GM18520 (cell line): ENCODE results near the gene IFNA10.
"Not testable (repeated sequence)": the region's sequence is repeated elsewhere in the genome, so short reads cannot be mapped to it uniquely, and the experiment has no call there.

Experiments used
- ATAC-seq: cut with Tn5 transposase; IDR thresholded peaks from one replicate; pipeline ENCODE4 v1.9.1; 2021; ENCODE audit not compliant: unreplicated experiment

The IFNA10 gene

GRCh38 chr9:21207043-21207442, at the start of gene IFNA10:
TSS of gene IFNA10 (minus strand) at chr9:21207143. CDS start at chr9:21207097, 46 bp downstream.
- not testable (repeated sequence) for ATAC-seq

- ATAC-seq: no peak
Measured at GRCh38 chr9:21255538-21256212, 48.7 kb upstream of the IFNA10 start.

DNA sequence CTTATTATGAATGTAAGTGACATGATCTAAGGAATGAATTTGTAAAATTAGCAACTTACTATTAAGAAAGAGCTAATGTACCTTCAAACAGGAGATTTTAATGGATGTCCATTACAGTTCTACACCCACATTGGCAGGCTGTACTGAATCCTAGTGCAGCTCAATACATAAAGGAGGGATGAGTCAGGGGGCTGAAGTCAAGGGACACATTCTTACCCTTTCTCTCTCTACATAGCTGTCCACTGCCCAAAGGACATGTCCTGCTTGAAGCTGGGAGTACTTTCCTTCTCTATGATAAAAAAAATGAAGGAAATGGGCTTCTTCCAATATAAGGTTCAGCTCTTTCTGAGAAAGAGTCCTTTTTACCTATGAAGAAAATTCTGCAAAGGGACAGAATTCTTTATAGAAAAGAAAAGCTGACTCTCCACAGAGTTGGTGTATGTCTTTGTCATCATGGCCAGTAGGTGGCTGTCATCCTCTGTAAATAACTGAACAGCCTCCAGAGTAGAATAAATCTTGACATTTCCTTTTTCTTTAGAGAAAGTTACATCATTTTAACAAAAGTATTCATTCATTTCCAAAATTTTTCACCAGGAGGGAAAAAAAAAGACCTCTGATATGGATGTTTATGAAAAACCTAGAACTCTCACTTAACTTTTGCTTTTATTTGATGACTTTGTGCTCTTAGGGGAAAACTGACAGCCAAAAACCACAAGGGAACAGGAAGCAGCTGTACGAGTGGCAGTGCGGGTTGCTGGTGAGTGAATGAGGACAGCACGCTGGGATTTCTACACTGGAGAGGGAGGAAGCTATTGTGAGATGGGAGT, 46.0 kb upstream of the IFNA10 start:
- peak; percentile 44 for ATAC-seq

DNA sequence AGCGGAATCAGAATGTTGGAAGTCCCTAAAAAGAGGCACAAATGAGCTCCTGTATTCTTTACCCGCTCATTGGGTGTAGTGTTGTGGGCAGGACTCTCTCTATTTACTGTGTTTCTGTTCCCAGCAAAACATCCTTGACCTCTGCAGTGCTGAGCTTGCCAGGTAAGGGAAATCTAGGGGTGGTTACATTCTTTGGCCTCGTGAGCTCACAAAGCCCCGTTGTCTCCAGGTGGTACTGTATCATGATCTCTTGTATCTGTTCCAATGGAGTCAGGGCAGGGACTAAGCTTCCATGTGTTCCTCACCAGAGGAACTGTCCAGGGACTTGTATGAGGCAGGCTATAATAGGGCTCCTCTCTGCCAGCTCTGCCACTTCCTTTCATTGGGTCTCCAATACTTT, 44.7 kb upstream of the IFNA10 start:
- no peak for ATAC-seq

DNA sequence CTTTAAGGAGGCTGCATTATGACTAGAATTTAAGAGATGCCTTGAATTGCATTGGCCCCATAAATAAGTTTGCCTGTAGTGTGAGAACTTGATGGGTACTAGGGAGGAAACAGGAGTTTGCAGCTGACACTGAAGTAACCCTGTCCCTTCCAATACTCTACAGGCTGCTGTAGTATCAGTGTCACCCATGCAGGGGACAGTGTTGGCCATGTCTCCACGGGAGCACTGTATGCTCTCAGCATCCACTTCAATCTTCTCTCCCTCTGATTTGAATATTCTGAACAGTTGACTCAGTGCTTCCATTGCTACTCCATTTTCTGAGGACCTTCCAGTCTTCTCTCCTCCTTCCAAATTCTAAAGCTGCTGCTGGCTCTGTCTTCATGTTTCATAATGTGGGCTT, 44.2 kb upstream of the IFNA10 start:
- ATAC-seq: no peak

DNA sequence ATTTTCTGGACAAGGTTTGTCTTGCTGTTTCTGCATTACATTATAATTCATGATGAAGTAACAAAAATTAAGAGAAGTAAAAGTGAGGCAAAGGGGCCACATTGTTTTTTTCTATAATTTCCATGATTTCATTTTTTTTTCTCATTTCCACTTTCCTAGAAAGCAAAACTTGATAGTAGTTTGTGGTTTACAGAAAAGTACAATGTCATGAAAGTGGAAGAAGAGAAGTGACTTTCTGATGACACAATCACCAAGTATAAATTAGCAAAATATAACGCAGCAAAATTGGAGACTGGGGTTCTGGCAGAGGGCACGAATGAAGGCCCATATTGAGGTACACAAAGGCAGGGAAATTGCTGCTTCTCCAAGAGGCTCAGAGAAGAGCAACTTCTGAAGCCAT, 37.9 kb upstream of the IFNA10 start:
- no peak for ATAC-seq

- ATAC-seq: no peak
Measured at GRCh38 chr9:21239911-21240310, 33.0 kb upstream of the IFNA10 start, which contains the start of gene IFNA14. TSS of gene IFNA14 (minus strand) at chr9:21240005. CDS start at chr9:21239935, 70 bp downstream.

- not testable (repeated sequence) for ATAC-seq
Measured at GRCh38 chr9:21236360-21236714, 29.4 kb upstream of the IFNA10 start.

DNA sequence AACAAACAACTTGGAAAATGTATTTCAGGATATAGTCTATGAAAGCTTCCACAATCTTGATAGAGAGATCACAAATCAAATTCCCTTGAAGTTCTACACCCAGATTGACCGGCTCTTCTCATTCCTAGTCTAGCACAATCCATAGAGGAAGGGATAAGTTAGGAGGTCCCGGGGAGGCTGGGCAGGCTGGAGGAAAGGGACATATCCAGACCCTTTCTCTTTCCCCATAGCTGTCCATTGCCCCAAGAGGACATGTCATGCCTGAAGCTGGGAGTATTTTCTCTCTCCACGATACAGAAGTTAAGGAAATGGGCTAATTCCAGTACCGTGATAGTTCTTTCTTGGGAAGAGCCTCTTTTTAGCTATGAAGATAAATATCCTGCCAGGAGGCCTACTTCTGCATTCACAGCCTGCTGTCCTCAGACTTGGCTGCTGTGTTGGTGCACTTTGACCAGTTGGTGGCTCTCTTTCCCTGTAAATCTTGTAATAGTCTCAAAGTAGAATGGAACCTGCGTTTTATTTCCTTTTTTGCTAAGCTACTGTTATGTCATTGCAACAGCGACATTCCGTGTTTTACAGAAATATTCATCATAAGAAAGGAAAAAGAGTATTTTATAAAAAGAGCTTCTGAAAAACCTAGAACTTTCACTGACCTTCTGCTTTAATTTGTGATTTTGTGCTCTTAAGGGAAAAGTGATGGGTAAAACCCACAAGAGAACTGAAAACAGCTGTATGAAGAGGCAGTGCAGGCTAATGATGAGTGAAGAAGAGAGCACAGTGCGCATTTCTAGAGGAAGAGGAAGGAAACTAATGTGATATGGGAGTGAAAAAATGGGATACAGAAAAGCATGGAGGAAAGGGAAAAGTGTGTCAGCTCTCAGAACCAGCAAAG, 28.8 kb upstream of the IFNA10 start:
- ATAC-seq: peak; percentile 70

GRCh38 chr9:21234153-21234687, 27.3 kb upstream of the IFNA10 start:
- no peak for ATAC-seq

GRCh38 chr9:21233258-21233657, 26.3 kb upstream of the IFNA10 start:
- ATAC-seq: no peak

GRCh38 chr9:21228122-21228521, 21.2 kb upstream of the IFNA10 start, which contains the start of gene IFNA17:
TSS of gene IFNA17 (minus strand) at chr9:21228222. CDS start at chr9:21228173, 49 bp downstream.
- ATAC-seq: no peak

DNA sequence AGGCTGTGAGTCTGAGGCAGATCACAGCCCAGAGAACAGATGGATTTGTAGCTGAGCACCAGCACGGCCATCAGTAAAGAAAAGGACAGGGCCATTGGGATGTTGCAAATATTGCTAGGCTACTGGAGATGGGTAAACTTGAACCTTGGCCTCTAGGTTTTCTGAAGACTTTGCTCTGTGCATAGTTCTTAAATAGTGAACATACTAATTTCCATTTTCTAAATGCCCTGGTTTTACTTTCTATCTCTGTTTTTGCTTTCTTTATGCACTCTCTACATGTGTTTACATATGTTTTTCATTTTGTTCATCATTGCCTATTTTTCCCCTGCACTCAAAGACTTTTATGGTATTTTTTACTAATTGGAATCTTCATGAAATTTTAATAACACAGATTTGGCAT, 10.3 kb upstream of the IFNA10 start, which contains the start of gene IFNA16:
Gene IFNA16, minus strand, starts transcription at position 101 of the 400 bp plus-strand sequence. Its CDS starts 6 bp downstream, at position 95.
- not testable (repeated sequence) for ATAC-seq

GRCh38 chr9:21213411-21214326, 6.7 kb upstream of the IFNA10 start:
- ATAC-seq: peak; percentile 56

DNA sequence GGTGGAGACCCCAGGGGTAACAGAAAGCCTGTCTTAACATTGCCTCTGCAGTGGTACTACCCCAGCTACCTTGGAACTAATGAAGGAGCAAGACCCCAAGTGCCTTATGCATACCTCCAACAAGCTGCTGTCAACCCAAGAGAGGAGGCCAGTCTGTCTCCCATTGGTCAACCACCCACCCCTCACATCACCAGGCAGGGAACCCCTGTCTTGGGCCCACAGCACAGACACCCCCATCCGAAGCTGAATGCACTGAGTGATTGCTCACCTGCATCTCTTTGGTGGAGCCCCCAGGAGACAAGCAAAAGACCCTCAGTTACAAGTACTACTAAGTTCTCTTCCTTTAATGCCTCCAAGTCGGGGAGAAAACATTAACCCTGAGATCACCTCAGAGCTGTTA, 5.2 kb upstream of the IFNA10 start:
- not testable (repeated sequence) for ATAC-seq

DNA sequence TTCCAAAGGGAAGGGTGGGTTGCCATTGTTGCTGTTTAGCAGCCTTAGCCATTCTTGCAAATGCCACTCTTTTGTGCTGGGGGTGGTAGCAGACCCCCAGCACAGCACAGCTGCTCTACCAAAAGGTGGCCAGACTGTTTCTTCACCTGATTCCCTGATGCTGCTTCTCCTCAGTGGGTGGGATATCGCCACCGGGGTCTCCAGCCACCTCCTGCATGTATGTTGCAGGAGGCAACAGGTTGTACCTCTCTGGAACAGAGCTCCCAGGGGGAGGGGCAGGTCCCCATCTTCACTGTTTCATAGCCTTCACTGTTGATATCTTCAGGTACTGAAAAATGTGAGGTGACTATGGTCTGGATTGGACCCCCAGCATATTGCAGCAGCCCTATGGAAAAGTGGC, 3.8 kb upstream of the IFNA10 start:
- ATAC-seq: not testable (repeated sequence)

DNA sequence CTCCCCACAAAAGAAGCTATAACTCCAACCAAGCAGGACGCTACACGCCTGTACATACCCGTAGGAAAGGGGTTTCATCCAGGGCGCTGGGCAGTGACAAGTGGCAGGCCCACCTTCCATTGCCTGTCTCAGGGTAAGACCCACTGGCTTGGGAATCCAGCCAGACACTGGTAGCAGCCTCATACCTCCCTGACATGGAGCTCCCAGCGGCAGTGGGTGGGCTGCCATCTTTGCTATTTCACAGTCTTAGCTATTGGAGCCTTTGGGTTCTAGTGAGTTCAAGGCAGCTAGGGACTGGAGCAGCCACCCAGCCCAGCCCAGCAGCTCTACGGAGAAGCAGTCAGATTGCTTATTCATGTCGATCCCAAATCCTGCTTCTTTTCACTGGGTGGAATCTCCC, 3.4 kb upstream of the IFNA10 start:
- no peak for ATAC-seq

GRCh38 chr9:21205204-21205603, 1.7 kb downstream of the IFNA10 start:
- ATAC-seq: no peak

GRCh38 chr9:21202105-21202504, 4.8 kb downstream of the IFNA10 start, which contains the start of gene IFNA7:
TSS of gene IFNA7 (minus strand) at chr9:21202205. CDS start at chr9:21202165, 40 bp downstream.
- ATAC-seq: not testable (repeated sequence)
